ENCODE data around the gene CFHR5. TPM values are rescaled to one million over a fixed set of nuclear protein-coding genes. Genes with fewer than 3 reads are reported as not detected.
"Not testable (repeated sequence)": the region's sequence is repeated elsewhere in the genome, so short reads cannot be mapped to it uniquely, and the experiment has no call there.

Gene CFHR5
- total RNA-seq, 1 donor from 2014 or later, result not detected

DNA sequence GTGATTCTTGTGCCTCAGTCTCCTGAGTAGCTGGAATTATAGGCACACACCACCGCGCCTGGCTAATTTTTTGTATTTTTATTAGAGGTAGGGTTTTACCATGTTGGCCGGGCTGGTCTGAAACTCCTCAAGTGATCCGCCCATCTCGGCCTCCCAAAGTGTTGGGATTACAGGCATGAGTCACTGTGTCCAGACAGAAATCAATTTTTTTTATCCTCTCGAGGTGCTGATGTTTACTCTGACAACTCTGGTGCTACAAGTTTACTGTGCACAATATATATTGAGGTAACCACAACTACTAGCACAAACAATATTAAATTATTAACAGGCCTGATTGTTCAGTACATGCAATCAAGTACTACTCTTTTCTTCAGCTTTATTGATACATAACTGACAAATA is 50.0 kb downstream of the CFHR5 start:
- Histone ChIP-seq H3K79me2 (ENCODE audit: low read depth) (no peaks in the 10 kb centered on the region), H4K20me1 (ENCODE audit: low read depth) (no peaks in the 10 kb centered on the region), H3K9me3 (ENCODE audit: low read depth) (no peaks in the 10 kb centered on the region), H3K27ac (no peak overlapping the region), H3K27me3 (no peaks in the 10 kb centered on the region), H3K4me2 (no peak overlapping the region), H3F3A (ENCODE audit: low read depth) (no peaks in the 10 kb centered on the region), H2AFZ (replicated peaks) (no peak overlapping the region), H3K36me3 (no peaks in the 10 kb centered on the region), H3K9ac (no peak overlapping the region), H3K4me1 (no peaks in the 10 kb centered on the region), H3K4me3 (no peak overlapping the region)
- no peaks in the 10 kb centered on the region for H3K27me3 Mint-ChIP-seq (ENCODE audit: insufficient read depth, low read depth)
- H3K4me1 Mint-ChIP-seq, result no peaks in the 10 kb centered on the region
- no peak overlapping the region for H3K27ac Mint-ChIP-seq
- H3K9me3 Mint-ChIP-seq, result no peaks in the 10 kb centered on the region
- DNase-seq (ENCODE audit: low spot score), result no peak
- no peak for TF ChIP-seq EZH2phosphoT487 (IDR thresholded peaks at IDR 0.05)
- TF ChIP-seq, protein P1, sequence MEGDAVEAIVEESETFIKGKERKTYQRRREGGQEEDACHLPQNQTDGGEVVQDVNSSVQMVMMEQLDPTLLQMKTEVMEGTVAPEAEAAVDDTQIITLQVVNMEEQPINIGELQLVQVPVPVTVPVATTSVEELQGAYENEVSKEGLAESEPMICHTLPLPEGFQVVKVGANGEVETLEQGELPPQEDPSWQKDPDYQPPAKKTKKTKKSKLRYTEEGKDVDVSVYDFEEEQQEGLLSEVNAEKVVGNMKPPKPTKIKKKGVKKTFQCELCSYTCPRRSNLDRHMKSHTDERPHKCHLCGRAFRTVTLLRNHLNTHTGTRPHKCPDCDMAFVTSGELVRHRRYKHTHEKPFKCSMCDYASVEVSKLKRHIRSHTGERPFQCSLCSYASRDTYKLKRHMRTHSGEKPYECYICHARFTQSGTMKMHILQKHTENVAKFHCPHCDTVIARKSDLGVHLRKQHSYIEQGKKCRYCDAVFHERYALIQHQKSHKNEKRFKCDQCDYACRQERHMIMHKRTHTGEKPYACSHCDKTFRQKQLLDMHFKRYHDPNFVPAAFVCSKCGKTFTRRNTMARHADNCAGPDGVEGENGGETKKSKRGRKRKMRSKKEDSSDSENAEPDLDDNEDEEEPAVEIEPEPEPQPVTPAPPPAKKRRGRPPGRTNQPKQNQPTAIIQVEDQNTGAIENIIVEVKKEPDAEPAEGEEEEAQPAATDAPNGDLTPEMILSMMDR (IDR thresholded peaks at IDR 0.05), result no peak
- no peak for TF ChIP-seq EZH2 (IDR thresholded peaks at IDR 0.05)
- no peaks in the 10 kb centered on the region for H3K36me3 Mint-ChIP-seq
- H3K4me3 Mint-ChIP-seq, result no peak overlapping the region

DNA sequence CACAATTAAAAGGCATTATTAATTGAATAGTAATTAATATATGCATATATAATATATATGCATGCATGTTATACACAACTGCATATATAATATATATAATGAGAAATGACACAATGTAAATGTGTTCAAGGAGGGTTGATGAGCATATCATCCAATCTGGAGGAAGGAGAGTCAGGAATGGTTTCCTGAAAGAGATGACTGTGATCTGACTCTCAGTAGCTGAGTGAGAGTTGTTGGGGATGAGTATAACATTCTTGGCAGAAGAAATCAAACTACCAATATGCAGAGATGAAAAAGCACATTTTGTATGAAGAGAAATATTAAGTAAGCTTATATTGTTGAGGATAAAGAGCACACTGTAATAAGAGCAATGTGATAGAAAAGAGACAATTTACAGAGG is 52.4 kb downstream of the CFHR5 start:
- Mint-ChIP-seq H3K27ac (no peak overlapping the region), H3K9me3 (no peaks in the 10 kb centered on the region), H3K36me3 (no peaks in the 10 kb centered on the region), H3K27me3 (ENCODE audit: insufficient read depth, low read depth) (no peaks in the 10 kb centered on the region), H3K4me1 (no peaks in the 10 kb centered on the region), H3K4me3 (no peak overlapping the region)
- H2AFZ ChIP-seq (replicated peaks), result no peak overlapping the region
- H3K9me3 ChIP-seq (ENCODE audit: low read depth), result no peaks in the 10 kb centered on the region
- H3K9ac ChIP-seq, result no peak overlapping the region
- TF ChIP-seq EZH2 (IDR thresholded peaks at IDR 0.05) (no peak), EZH2phosphoT487 (IDR thresholded peaks at IDR 0.05) (no peak)
- TF ChIP-seq, protein P1 (IDR thresholded peaks at IDR 0.05), result no peak
- H4K20me1 ChIP-seq (ENCODE audit: low read depth), result no peaks in the 10 kb centered on the region
- H3F3A ChIP-seq (ENCODE audit: low read depth), result no peaks in the 10 kb centered on the region
- no peaks in the 10 kb centered on the region for H3K36me3 ChIP-seq
- no peak for DNase-seq (ENCODE audit: low spot score)
- no peaks in the 10 kb centered on the region for H3K27me3 ChIP-seq
- no peaks in the 10 kb centered on the region for H3K79me2 ChIP-seq (ENCODE audit: low read depth)
- H3K27ac ChIP-seq, result no peak overlapping the region
- H3K4me2 ChIP-seq, result no peak overlapping the region
- no peak overlapping the region for H3K4me3 ChIP-seq
- no peaks in the 10 kb centered on the region for H3K4me1 ChIP-seq

DNA sequence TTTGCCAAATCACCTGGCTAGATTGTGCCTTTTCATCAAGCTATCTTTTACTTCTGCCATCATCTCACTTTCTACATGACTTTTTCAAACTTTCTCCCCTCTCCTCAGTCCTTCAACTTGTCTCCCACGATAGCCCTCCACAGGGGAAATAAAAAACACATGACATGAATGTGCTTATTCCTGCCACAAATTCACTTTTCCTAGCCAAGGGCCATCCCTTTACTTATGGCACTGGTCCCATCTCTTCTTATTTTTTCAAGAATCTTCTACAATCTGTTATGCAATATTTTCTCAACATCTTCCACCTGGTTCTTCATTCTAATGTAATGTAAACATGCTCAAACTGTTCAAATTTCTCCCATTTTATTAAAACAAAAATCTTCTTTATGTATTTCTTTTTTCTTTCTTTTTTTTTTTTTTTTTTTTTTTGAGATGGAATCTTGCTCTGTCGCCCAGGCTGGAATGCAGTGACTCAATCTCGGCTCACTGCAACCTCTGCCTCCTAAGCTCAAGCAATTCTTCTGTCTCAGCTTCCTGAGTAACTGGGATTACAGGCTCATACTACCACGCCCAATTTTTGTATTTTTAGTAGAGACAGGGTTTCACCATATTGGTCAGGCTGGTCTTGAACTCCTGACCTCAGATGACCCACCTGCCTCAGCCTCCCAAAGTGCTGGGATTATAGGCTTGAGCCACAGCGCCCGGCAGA is 57.4 kb downstream of the CFHR5 start:
- H3K36me3 ChIP-seq; H3K79me2 ChIP-seq (ENCODE audit: low read depth); H3K27me3 Mint-ChIP-seq (ENCODE audit: insufficient read depth, low read depth); H3K4me1 ChIP-seq; H4K20me1 ChIP-seq (ENCODE audit: low read depth); H3K27ac ChIP-seq; H3K27ac Mint-ChIP-seq; H3K4me3 ChIP-seq; H3K9ac ChIP-seq; H3F3A ChIP-seq (ENCODE audit: low read depth); H3K27me3 ChIP-seq; H3K4me2 ChIP-seq; H3K36me3 Mint-ChIP-seq; H3K4me3 Mint-ChIP-seq; H3K9me3 ChIP-seq (ENCODE audit: low read depth); H3K9me3 Mint-ChIP-seq; H3K4me1 Mint-ChIP-seq; DNase-seq (ENCODE audit: low spot score); H2AFZ ChIP-seq (replicated peaks): not testable (repeated sequence)

DNA sequence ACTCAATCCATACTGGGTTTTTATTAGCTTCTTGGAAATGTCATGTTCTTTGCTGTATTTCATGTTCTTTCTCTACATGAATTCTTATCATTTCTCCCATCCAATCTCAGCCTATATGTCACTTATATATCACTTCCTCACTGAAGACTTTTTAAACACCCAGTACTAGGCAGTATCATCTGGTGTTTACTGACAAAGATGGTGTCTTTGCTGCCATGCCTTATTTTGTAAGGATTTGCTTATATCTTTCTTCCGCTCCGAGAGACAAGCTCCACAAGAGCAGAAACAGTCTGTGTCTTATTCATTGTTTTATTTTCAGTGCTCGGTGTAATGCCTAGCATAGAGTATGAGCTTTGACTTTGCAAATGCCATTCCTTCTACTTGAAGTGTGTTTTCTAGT is 59.5 kb downstream of the CFHR5 start:
- Mint-ChIP-seq H3K36me3 (no peaks in the 10 kb centered on the region), H3K4me1 (no peaks in the 10 kb centered on the region), H3K27me3 (ENCODE audit: insufficient read depth, low read depth) (no peaks in the 10 kb centered on the region), H3K9me3 (no peaks in the 10 kb centered on the region), H3K27ac (no peak overlapping the region), H3K4me3 (no peak overlapping the region)
- H3K36me3 ChIP-seq, result no peaks in the 10 kb centered on the region
- no peak overlapping the region for H2AFZ ChIP-seq (replicated peaks)
- H3K79me2 ChIP-seq (ENCODE audit: low read depth), result no peaks in the 10 kb centered on the region
- no peaks in the 10 kb centered on the region for H3F3A ChIP-seq (ENCODE audit: low read depth)
- no peak overlapping the region for H3K4me3 ChIP-seq
- no peaks in the 10 kb centered on the region for H4K20me1 ChIP-seq (ENCODE audit: low read depth)
- no peaks in the 10 kb centered on the region for H3K27me3 ChIP-seq
- no peak for DNase-seq (ENCODE audit: low spot score)
- no peak overlapping the region for H3K9ac ChIP-seq
- no peaks in the 10 kb centered on the region for H3K9me3 ChIP-seq (ENCODE audit: low read depth)
- H3K4me1 ChIP-seq, result no peaks in the 10 kb centered on the region
- H3K27ac ChIP-seq, result no peak overlapping the region
- no peak overlapping the region for H3K4me2 ChIP-seq
- TF ChIP-seq EZH2phosphoT487 (IDR thresholded peaks at IDR 0.05) (no peak), EZH2 (IDR thresholded peaks at IDR 0.05) (no peak)
- TF ChIP-seq, protein P1 (IDR thresholded peaks at IDR 0.05), result no peak
